ENCODE results near the gene DDX28.
A peak's percentile ranks its signal among the peaks of the same experiment; 100 is the strongest.
"Not testable (repeated sequence)": the region's sequence is repeated elsewhere in the genome, so short reads cannot be mapped to it uniquely, and the experiment has no call there.

The DDX28 gene

DNA sequence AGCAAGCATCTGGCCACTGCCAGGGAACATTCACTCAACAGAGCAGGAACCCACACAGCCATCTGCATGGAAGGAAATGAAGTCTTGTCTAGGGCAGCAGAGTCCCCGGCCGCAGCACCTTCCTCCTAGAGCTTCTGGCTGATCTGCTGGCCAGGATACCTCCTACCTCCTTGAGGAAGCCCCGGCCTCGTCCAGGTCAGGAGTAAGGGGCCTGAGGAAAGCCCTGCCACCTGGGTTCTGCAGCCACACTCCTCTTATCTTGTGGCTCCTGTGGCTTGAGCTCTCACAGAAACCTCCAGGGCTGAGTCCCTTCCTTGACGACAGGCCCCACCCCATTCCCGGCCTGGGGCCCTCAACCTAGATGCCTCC lies 29.0 kb downstream of the DDX28 start:
- not testable (repeated sequence) for DNase-seq (ENCODE audit: low read depth)

DNA sequence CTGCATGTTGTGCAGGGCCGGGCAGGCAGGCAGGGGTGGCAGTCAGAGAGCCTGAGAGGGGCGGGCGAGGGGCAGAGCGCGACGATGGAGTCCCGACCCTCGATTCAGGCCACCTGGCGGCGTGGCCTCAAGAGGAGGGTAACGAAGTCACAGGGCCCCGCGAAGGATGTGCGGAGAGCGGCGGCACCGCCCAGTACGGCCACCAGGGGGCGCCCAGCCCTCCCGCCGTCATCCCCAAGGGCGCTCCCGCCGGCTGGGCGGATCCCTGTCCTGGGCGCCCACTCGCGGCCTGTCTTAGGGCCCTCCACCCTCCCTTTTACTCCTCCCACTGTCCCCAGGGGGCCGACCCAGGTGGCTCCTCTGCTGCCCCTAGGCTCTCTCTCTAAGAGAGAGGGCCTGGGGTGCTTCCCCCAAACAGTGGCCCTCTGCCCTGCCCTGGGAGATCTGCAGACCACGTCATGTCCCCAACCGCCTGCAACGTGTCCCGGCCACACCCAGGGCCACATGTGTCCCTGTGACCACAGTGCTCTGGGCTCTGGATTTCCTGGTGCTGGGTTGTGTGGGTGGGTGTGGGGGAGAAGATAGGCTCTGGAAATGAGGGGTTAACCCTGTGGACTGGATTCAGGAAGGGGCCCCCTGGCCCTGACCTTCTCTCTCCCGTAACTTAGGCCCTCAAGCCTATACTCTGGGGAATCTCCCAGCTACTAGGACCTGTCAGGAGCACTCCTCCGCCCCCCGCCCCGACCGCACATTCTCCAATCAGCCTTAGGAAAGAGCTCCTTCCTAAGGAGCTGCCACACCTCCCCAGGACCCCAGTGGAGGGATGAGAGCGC lies 29.6 kb downstream of the DDX28 start:
- DNase-seq (ENCODE audit: low read depth): peak; percentile 76

GRCh38 chr16:67992661-67993206 lies 30.3 kb downstream of the DDX28 start:
- no peak for DNase-seq (ENCODE audit: low read depth)

DNA sequence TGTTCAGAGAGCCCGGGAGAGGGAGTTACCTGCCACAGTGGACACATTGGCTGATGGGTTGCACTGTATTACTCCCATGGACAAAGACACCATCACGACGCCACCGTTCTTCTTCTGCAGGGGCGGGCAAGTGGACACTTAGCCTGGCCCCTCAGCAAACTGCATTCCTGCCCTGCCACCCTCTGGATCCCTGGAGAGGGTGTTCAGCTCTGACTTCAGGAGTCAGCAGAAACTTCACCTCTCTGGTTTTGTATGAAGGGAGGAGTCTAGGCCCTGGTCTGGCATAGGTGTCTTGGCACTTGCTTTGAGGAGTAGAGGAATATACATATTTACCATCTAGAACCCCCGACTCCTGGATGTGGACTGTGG lies 33.0 kb downstream of the DDX28 start:
- DNase-seq (ENCODE audit: low read depth): no peak

DNA sequence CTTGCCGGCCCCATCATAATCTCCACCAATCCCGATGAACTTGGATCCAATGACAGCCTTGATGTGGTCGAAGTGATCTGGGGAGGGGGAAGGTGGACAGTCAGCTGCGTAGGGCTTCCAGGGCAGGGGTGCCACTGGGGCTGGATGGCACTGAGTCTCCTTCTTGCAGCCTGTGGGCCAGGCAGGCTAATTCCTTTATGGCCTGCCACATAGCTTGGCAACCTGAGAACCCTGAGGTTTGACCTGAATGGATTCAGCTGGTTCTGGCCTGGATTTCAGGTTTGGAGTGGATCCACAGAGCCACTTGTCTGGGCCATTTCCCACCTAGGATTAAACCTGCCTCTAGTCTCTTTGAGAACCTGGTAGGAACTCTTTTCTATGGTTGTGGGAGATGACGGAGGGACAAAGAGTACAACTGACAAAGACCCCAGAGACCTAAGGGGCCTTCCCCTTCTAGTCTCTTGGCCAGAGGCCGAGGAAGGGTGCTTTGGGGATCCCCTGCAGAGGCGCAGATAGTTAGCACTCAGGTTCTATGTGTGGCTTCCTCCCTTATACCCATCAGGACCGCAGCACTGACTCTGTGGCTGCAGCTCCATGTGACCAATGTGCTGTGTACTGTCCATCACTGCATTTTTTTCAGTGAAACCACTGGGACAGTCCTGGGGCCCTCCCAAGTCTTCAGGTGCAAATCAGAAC lies 33.6 kb downstream of the DDX28 start:
- no peak for DNase-seq (ENCODE audit: low read depth)

DNA sequence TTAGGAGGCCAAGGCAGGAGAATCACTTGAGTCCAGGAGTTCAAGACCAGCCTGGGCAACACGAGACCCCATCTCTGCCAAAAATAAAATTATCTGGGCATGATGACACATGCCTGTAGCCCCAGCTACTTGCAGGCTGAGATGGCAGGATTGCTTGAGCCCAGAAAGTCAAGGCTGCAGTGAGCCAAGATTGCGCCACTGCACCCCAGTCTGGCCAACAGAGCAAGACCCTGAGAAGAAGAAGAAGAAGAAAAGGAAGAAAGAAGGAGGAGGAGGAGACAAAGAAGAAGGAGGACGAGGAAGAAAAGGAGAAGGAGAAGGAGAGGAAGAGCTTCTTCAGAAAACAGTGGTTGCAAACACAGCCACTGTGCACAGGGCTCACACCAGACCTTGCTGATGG lies 34.4 kb downstream of the DDX28 start:
- no peak for DNase-seq (ENCODE audit: low read depth)

GRCh38 chr16:67987460-67988160 lies 35.4 kb downstream of the DDX28 start:
- no peak for DNase-seq (ENCODE audit: low read depth)

GRCh38 chr16:67986949-67987348 lies 36.1 kb downstream of the DDX28 start:
- DNase-seq (ENCODE audit: low read depth): no peak

DNA sequence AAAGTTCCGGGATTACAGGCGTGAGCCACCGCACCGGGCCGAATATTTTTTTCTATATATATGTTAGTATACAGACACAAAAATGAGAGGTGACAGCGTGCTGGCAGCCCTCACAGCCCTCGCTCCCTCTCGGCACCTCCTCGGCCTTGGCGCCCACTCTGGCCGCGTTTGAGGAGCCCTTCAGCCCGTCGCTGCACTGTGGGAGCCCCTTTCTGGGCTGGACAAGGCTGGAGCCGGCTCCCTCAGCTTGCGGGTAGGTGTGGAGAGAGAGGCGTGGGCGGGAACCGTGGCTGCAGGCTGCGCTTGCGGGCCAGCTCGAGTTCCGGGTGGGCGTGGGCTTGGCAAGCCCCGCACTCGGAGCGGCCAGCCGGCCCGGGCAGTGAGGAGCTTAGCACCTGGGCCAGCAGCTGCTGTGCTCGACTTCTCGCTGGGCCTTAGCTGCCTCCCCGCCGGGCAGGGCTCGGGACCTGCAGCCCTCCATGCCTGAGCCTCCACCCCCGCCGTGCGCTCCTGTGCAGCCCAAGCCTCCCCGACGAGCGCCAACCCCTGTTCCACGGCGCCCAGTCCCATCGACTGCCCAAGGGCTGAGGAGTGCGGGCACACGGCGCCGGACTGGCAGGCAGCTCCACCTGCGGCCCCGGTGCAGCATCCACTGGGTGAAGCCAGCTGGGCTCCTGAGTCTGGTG lies 40.9 kb downstream of the DDX28 start:
- DNase-seq (ENCODE audit: low read depth): no peak

- DNase-seq (ENCODE audit: low read depth): no peak
Measured at GRCh38 chr16:67979955-67980678, 42.9 kb downstream of the DDX28 start, which contains the start of gene DPEP3. TSS of gene DPEP3 (minus strand) at chr16:67980499. CDS start at chr16:67980380, 119 bp downstream.

- DNase-seq (ENCODE audit: low read depth): no peak
Measured at GRCh38 chr16:67977469-67978227, 45.4 kb downstream of the DDX28 start.

- no peak for DNase-seq (ENCODE audit: low read depth)
Measured at GRCh38 chr16:67977005-67977404, 46.0 kb downstream of the DDX28 start.

DNA sequence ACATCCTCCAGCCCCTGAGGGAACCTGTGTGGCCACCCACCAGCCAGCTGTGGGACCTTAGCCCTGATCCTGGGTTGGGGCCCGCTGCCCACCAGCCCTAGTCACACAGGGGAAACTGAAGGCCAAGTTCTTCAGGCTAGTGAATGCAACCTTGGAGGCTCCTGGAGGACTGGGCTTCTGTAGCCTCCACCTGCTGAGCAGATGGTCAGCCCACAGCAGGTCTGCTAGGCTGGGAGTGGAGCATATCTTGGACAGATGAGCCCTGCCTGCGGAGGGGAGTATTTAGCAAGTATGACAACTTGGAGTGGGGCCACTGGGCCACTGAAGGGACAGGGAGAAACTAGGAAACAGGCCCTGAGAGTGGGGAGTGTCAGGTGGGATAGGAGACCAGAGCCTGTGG lies 46.8 kb downstream of the DDX28 start:
- no peak for DNase-seq (ENCODE audit: low read depth)

DNA sequence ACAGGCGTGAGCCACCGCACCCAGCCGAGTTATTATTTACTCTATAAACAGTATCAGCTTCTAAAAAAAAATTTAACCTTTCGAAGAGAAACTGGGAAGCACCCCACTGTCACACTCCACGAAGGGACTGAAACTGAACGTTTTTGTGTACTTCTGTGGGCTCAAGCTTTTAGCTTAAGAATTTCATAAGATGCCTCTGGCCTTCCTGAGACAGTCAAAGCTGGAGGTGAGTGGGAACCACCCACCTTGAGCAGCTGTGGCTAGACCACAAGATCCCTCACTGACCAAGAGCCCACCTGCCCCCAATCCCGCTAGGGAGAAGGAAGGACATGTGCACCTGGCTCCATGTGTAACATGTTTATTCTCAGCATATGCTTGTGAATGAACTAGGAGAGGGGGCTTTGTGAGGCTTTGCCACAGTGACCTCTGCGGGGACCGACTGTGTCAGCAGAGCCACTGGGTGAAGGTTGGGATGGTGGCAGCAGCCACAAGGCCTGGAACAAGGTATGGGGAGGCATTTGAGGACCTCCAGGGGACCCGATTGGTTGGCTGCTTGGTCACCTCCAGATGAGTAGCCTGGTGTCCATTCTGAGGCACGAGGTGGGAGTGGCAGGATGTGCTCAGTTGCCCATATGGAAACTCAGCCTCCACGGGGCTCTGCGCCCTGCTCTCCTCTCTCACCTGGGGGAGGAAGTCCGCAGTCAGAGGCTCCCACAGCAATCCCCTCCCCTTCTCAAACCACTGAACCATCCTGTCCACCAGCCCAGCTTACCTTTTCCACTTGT lies 47.5 kb downstream of the DDX28 start:
- DNase-seq (ENCODE audit: low read depth): no peak

DNA sequence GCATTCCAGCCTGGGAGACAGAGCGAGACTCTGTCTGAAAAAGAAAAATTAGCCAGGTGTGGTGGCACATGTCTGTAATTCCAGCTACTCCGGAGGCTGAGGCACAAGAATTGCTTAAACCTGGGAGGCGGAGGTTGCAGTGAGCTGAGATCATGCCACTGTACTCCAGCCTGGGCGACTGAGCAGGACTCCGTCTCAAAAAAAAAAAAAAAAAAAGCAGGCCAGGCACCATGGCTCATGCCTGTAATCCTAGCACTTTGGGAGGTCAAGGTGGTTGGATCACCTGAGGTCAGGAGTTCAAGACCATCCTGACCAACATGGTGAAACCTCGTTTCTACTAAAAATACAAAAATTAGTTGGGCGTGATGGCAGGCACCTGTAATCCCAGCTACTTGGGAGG lies 50.7 kb downstream of the DDX28 start:
- DNase-seq (ENCODE audit: low read depth): not testable (repeated sequence)

GRCh38 chr16:67971111-67971510 lies 51.9 kb downstream of the DDX28 start:
- DNase-seq (ENCODE audit: low read depth): no peak
